ENCODE results near the gene PHF21A. TPM values are rescaled to one million over a fixed set of nuclear protein-coding genes. Genes with fewer than 3 reads are reported as not detected.

Gene PHF21A
- total RNA-seq, 4 donors from 2014 or later, result 12.1 to 83.3 (median 29.3) TPM

- H3K27me3 ChIP-seq, result no peaks in the 10 kb centered on the region
- intact Hi-C loops (cut with DNase I; ENCODE audit: low total_unique reads), result no loop called here
- no peak overlapping the region for H3K27ac ChIP-seq
- no peaks in the 10 kb centered on the region for H3K4me1 ChIP-seq
- no peak for DNase-seq
- H3K36me3 ChIP-seq, result no peaks in the 10 kb centered on the region
- H3K4me3 ChIP-seq, result no peak overlapping the region
- TF ChIP-seq CTCF (IDR thresholded peaks at IDR 0.05) (no peak), POLR2A (IDR thresholded peaks at IDR 0.05) (no peak)
- no peaks in the 10 kb centered on the region for H3K9me3 ChIP-seq
These were observed 73.7 kb downstream of the PHF21A start for GRCh38 chr11:46047520-46047919.

- H3K4me1 ChIP-seq, result no peaks in the 10 kb centered on the region
- no peaks in the 10 kb centered on the region for H3K36me3 ChIP-seq
- no peak for DNase-seq
- no peak overlapping the region for H3K27ac ChIP-seq
- intact Hi-C loops (cut with DNase I; ENCODE audit: low total_unique reads), result no loop called here
- TF ChIP-seq POLR2A (IDR thresholded peaks at IDR 0.05) (no peak), CTCF (IDR thresholded peaks at IDR 0.05) (no peak)
- H3K27me3 ChIP-seq, result no peaks in the 10 kb centered on the region
- H3K9me3 ChIP-seq, result no peaks in the 10 kb centered on the region
- no peak overlapping the region for H3K4me3 ChIP-seq
These were observed 75.4 kb downstream of the PHF21A start for GRCh38 chr11:46045811-46046210.

- no peaks in the 10 kb centered on the region for H3K9me3 ChIP-seq
- TF ChIP-seq POLR2A (IDR thresholded peaks at IDR 0.05) (no peak), CTCF (IDR thresholded peaks at IDR 0.05) (no peak)
- intact Hi-C loops (cut with DNase I; ENCODE audit: low total_unique reads), result no loop called here
These were observed 76.7 kb downstream of the PHF21A start for GRCh38 chr11:46044601-46045000.

DNA sequence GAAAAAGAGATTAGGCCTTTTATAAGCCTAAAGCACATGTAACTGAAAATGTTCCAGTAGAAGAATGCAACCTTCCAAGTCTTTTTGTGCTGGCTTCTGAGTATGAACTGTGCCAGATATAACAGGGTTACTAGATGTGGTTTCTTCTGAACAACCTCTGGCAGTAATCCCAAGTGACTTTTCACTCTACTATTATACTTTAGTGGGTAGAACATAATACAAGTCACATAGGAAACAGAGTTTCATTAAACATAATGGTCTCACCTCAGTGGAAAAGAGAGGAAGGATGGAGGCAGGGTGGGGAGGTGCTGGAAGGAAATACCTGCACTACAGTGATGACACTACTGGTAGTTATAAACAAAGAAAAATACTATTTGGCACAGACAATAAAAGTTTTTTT is 81.3 kb downstream of the PHF21A start:
- Histone ChIP-seq H3K9me3 (no peaks in the 10 kb centered on the region), H3K27me3 (no peaks in the 10 kb centered on the region), H3K4me1 (no peaks in the 10 kb centered on the region), H3K4me3 (no peak overlapping the region), H3K36me3 (no peaks in the 10 kb centered on the region), H3K27ac (no peak overlapping the region)
- intact Hi-C loops (cut with DNase I; ENCODE audit: low total_unique reads), result no loop called here
- DNase-seq, result no peak
- no peak for TF ChIP-seq CTCF (IDR thresholded peaks at IDR 0.05)
- no peak for TF ChIP-seq POLR2A (IDR thresholded peaks at IDR 0.05)

More at GRCh38 chr11:46044601-46045000, 76.7 kb downstream of the PHF21A start:
- Histone ChIP-seq H3K36me3 (no peaks in the 10 kb centered on the region), H3K27ac (no peak overlapping the region), H3K27me3 (no peaks in the 10 kb centered on the region), H3K4me1 (no peaks in the 10 kb centered on the region), H3K4me3 (no peak overlapping the region)
- no peak for DNase-seq

- Histone ChIP-seq H3K9me3 (no peaks in the 10 kb centered on the region), H3K27ac (no peak overlapping the region), H3K36me3 (no peaks in the 10 kb centered on the region), H3K4me3 (no peak overlapping the region), H3K27me3 (no peaks in the 10 kb centered on the region), H3K4me1 (no peaks in the 10 kb centered on the region)
- no peak for DNase-seq
- intact Hi-C loops (cut with DNase I; ENCODE audit: low total_unique reads), result no loop called here
- no peak for TF ChIP-seq POLR2A (IDR thresholded peaks at IDR 0.05)
- no peak for TF ChIP-seq CTCF (IDR thresholded peaks at IDR 0.05)
These were observed 82.7 kb downstream of the PHF21A start for GRCh38 chr11:46038529-46038928.

All from uterus (tissue), 4 donors.